Measurements from ENCODE around the gene GLRA1.
"Not testable (repeated sequence)": the region's sequence is repeated elsewhere in the genome, so short reads cannot be mapped to it uniquely, and the experiment has no call there.

GLRA1 gene

DNA sequence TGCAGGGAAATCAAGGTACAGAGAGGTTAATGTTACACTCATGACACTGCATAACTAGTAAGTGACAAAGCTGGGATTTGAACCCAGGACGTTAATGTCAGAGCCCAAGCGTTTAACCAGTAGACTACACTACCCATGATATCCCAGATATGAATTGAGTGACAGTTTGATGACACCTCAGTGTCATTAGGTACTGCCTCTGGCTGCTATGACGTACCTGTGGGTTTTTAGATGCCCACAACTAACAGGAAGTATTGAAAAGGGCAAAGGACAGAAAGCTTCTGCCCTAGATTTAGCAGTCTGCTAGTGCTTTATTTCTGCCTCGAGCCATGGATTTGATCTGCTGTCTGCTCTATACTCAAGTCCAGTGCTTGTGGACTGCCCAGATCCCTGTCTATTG, 56.2 kb downstream of the GLRA1 start:
- H3K9me3 ChIP-seq, result no peaks in the 10 kb centered on the region
- no peaks in the 10 kb centered on the region for H3K36me3 ChIP-seq
- no peak for TF ChIP-seq CTCF (IDR thresholded peaks at IDR 0.05; ENCODE audit: low read depth, low read length)
- no peak overlapping the region for H3K4me3 ChIP-seq (ENCODE audit: low read depth, low read length)
- H3K4me1 ChIP-seq, result no peaks in the 10 kb centered on the region
- H3K27me3 ChIP-seq, result no peaks in the 10 kb centered on the region
- DNase-seq, result no peak

DNA sequence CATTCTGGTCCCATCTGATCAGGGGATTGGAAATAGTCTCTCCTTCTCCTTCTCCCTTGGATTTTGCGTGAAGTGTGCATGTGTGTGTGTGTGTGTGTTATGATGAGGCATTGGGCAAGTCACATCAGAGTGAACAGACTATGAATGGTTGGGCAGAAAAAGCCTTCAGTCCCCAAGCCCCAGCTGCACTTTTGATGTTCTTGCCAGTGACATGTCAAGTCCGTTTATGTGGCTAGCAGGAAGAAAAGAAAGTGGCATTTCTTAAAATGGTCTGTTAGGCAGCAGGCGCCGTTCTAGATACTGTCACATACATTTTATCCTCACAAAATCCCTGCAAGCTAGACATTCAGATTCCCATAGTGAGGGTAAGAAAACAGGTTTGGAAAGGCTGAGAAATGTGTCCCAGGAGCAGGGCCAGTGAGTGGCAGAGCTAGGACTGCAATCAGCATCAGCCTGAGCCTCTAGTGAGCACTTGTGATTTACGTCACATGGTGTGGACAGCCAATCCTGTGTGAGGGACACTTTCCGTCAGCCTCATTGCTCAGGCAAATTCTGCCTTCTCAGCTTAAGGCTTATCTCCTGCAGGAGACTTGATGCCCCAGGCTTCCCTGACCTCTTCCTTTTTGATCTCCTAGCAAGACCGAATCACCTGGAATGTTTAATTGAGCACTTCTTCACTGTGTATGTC, 60.4 kb downstream of the GLRA1 start:
- Histone ChIP-seq H3K4me1 (no peaks in the 10 kb centered on the region), H3K36me3 (no peaks in the 10 kb centered on the region), H3K9me3 (no peaks in the 10 kb centered on the region), H3K27me3 (no peaks in the 10 kb centered on the region), H3K4me3 (ENCODE audit: low read depth, low read length) (no peak overlapping the region)
- no peak for TF ChIP-seq CTCF (IDR thresholded peaks at IDR 0.05; ENCODE audit: low read depth, low read length)
- DNase-seq, result no peak

GRCh38 chr5:151863566-151863965, 61.1 kb downstream of the GLRA1 start:
- no peaks in the 10 kb centered on the region for H3K36me3 ChIP-seq
- H3K27me3 ChIP-seq, result no peaks in the 10 kb centered on the region
- no peak for DNase-seq
- no peaks in the 10 kb centered on the region for H3K4me1 ChIP-seq
- no peak for TF ChIP-seq CTCF (IDR thresholded peaks at IDR 0.05; ENCODE audit: low read depth, low read length)
- H3K4me3 ChIP-seq (ENCODE audit: low read depth, low read length), result no peak overlapping the region
- no peaks in the 10 kb centered on the region for H3K9me3 ChIP-seq

- no peak overlapping the region for H3K4me3 ChIP-seq (ENCODE audit: low read depth, low read length)
- no peaks in the 10 kb centered on the region for H3K9me3 ChIP-seq
- no peaks in the 10 kb centered on the region for H3K27me3 ChIP-seq
- TF ChIP-seq CTCF (IDR thresholded peaks at IDR 0.05; ENCODE audit: low read depth, low read length), result no peak
- H3K4me1 ChIP-seq, result no peaks in the 10 kb centered on the region
- no peak for DNase-seq
- no peaks in the 10 kb centered on the region for H3K36me3 ChIP-seq
Measured at GRCh38 chr5:151862811-151863472, 61.7 kb downstream of the GLRA1 start.

GRCh38 chr5:151860867-151861266, 63.8 kb downstream of the GLRA1 start:
- H3K9me3 ChIP-seq; H3K27me3 ChIP-seq; H3K4me3 ChIP-seq (ENCODE audit: low read depth, low read length); H3K36me3 ChIP-seq; DNase-seq; H3K4me1 ChIP-seq: not testable (repeated sequence)

DNA sequence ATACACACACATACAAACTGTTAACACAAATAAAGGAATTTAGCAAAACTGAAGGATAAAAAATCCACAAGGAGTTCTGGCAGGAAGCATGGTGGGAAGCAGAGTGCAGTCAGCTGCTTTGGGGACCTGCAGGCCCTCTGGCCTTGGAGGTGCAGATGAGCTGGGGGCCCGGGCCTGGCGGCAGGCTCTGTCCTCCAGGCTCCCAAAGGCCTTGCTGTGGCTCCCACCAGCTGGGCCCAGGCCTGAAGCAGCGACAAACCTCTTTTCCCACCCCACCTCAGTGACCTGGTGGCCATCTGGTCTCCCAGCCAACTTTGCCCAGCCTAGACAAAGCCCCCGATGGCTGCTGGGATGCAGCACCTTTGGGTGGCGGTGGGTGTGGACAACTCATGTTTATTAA, 67.8 kb downstream of the GLRA1 start:
- no peaks in the 10 kb centered on the region for H3K9me3 ChIP-seq
- H3K36me3 ChIP-seq, result no peaks in the 10 kb centered on the region
- TF ChIP-seq CTCF (IDR thresholded peaks at IDR 0.05; ENCODE audit: low read depth, low read length), result no peak
- H3K27me3 ChIP-seq, result no peaks in the 10 kb centered on the region
- H3K4me3 ChIP-seq (ENCODE audit: low read depth, low read length), result no peak overlapping the region
- no peaks in the 10 kb centered on the region for H3K4me1 ChIP-seq
- DNase-seq, result no peak
